ENCODE results near the gene SLCO2B1. TPM values are rescaled to one million over a fixed set of nuclear protein-coding genes. Genes with fewer than 3 reads are reported as not detected.

The SLCO2B1 gene
- total RNA-seq, 1 donor from 2014 or later, result 0.54 TPM

- no peaks in the 10 kb centered on the region for H3K36me3 Mint-ChIP-seq (ENCODE audit: unreplicated experiment)
- H3K27me3 Mint-ChIP-seq (ENCODE audit: unreplicated experiment), result peaks cover 37% of the 10 kb centered on the region
- no peak overlapping the region for H3K27ac Mint-ChIP-seq (ENCODE audit: unreplicated experiment)
- no peaks in the 10 kb centered on the region for H3K4me1 Mint-ChIP-seq (ENCODE audit: unreplicated experiment)
- H3K4me3 Mint-ChIP-seq (ENCODE audit: unreplicated experiment), result no peak overlapping the region
- peaks cover 7% of the 10 kb centered on the region for H3K9me3 Mint-ChIP-seq (ENCODE audit: unreplicated experiment)
- TF ChIP-seq, protein P1, sequence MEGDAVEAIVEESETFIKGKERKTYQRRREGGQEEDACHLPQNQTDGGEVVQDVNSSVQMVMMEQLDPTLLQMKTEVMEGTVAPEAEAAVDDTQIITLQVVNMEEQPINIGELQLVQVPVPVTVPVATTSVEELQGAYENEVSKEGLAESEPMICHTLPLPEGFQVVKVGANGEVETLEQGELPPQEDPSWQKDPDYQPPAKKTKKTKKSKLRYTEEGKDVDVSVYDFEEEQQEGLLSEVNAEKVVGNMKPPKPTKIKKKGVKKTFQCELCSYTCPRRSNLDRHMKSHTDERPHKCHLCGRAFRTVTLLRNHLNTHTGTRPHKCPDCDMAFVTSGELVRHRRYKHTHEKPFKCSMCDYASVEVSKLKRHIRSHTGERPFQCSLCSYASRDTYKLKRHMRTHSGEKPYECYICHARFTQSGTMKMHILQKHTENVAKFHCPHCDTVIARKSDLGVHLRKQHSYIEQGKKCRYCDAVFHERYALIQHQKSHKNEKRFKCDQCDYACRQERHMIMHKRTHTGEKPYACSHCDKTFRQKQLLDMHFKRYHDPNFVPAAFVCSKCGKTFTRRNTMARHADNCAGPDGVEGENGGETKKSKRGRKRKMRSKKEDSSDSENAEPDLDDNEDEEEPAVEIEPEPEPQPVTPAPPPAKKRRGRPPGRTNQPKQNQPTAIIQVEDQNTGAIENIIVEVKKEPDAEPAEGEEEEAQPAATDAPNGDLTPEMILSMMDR (IDR thresholded peaks at IDR 0.05), result peak; percentile 4
- DNase-seq (ENCODE audit: extremely low spot score, unreplicated experiment), result no peak
These were observed 98.0 kb downstream of the SLCO2B1 start for GRCh38 chr11:75248924-75249256.

DNA sequence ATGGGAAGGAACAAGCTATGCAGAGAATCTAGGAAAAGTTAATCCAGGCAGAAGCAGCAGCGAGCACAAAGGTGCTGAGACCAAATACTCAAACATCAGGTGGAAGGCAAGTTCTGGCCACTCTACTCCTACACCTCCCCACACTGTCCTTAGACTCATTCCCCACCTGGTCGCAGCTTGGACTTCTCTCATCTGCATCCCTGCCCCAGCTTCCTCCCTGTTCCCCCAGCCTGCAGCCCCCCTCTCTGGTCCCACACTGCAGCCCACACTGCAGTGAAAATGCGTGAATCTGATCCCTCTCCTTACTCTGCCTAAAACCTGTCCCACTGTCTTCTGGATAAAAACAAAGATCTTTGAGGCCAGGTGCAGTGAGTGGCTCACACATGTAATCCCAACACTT, 98.8 kb downstream of the SLCO2B1 start:
- no peaks in the 10 kb centered on the region for H3K4me1 Mint-ChIP-seq (ENCODE audit: unreplicated experiment)
- TF ChIP-seq, protein P1 (IDR thresholded peaks at IDR 0.05), result no peak
- H3K9me3 Mint-ChIP-seq (ENCODE audit: unreplicated experiment), result peaks cover 7% of the 10 kb centered on the region
- no peaks in the 10 kb centered on the region for H3K36me3 Mint-ChIP-seq (ENCODE audit: unreplicated experiment)
- DNase-seq (ENCODE audit: extremely low spot score, unreplicated experiment), result no peak
- no peak overlapping the region for H3K27ac Mint-ChIP-seq (ENCODE audit: unreplicated experiment)
- H3K27me3 Mint-ChIP-seq (ENCODE audit: unreplicated experiment), result peaks cover 36% of the 10 kb centered on the region
- no peak overlapping the region for H3K4me3 Mint-ChIP-seq (ENCODE audit: unreplicated experiment)

GRCh38 chr11:75254326-75254725, 103.4 kb downstream of the SLCO2B1 start:
- TF ChIP-seq, protein P1 (IDR thresholded peaks at IDR 0.05), result no peak
- peaks cover 48% of the 10 kb centered on the region for H3K27me3 Mint-ChIP-seq (ENCODE audit: unreplicated experiment)
- H3K9me3 Mint-ChIP-seq (ENCODE audit: unreplicated experiment), result peaks cover 7% of the 10 kb centered on the region
- H3K36me3 Mint-ChIP-seq (ENCODE audit: unreplicated experiment), result no peaks in the 10 kb centered on the region
- H3K27ac Mint-ChIP-seq (ENCODE audit: unreplicated experiment), result no peak overlapping the region
- H3K4me1 Mint-ChIP-seq (ENCODE audit: unreplicated experiment), result no peaks in the 10 kb centered on the region
- DNase-seq (ENCODE audit: extremely low spot score, unreplicated experiment), result no peak
- H3K4me3 Mint-ChIP-seq (ENCODE audit: unreplicated experiment), result no peak overlapping the region

Other genes with a start within 250 kb of the SLCO2B1 start
- gene XRRA1, start 202.0 kb upstream of the SLCO2B1 start, total RNA-seq, result 12.1 and 16.1 TPM in 2 replicates
- gene SPCS2, start 201.8 kb upstream of the SLCO2B1 start, total RNA-seq, result 153 and 155 TPM in 2 replicates
- gene NEU3, start 162.2 kb upstream of the SLCO2B1 start, total RNA-seq, result 9.4 and 10.1 TPM in 2 replicates
- not detected in 2 replicates for gene OR2AT4, start 54.2 kb upstream of the SLCO2B1 start, total RNA-seq
- 0.13 TPM in 1 of 2 replicates, not detected in the other for gene TPBGL, start 89.7 kb downstream of the SLCO2B1 start, total RNA-seq
- 11.3 and 13.2 TPM in 2 replicates for gene ARRB1, start 200.6 kb downstream of the SLCO2B1 start, total RNA-seq
- gene RPS3, start 248.4 kb downstream of the SLCO2B1 start, total RNA-seq, result 2,093 and 2,150 TPM in 2 replicates